Activated CD8-positive, alpha-beta memory T cell treated with anti-CD3 and anti-CD28 coated beads, Interleukin-2, amount 50 U/mL, for 24 hours (primary cell): Measurements from ENCODE around the gene HOXD9.

Experiments used
- DNase-seq: peaks from one replicate; pipeline ENCODE4 v3.0.0-alpha.2; 2020; ENCODE audit errors: extremely low read depth

The HOXD9 gene

DNA sequence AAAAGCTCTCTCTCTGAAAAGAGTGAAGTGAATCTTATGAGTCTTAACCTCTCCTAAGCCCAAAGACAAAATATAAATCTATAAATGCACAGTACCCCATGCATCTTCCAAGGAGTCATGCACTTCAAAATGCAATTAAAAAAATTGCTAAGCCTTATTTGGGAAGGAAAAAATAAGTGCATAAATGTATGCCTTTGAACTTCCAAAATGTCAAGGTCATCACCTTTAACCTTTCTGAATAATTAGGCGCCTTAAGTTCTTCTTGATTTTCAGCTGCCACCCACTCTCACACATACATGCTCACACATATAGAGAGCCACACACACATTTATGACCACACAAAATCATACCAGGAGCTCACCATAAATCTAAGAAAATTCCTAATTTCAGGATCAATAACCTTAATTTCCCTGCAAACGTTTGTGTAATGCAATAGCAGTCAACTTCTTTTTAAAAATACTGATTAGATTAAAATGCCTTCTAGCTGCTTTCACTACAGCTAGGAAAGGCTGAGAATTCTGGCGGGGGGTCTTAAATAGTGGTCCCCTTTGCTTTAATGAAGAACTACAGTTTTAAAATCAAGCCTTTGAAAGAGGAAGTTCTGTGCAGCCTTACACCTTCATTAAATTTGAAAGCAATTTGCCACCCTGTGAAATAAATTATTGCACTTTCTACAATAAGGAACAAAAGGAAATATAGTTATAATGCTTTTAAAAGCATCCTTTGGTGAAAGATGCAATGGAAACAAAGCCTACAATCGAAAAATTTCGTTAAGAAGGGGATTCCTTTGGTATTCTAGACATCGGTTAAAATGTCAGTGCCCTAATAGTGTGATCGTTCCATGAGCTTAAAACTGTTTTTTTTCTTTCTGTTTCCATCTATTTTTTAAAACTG is 11.9 kb upstream of the HOXD9 start:
- DNase-seq: no peak

- no peak for DNase-seq
Observed at GRCh38 chr2:176111309-176111663, 11.2 kb upstream of the HOXD9 start.

GRCh38 chr2:176111846-176112374 is 10.6 kb upstream of the HOXD9 start:
- DNase-seq: no peak

GRCh38 chr2:176112375-176113302 is 9.9 kb upstream of the HOXD9 start:
- no peak for DNase-seq

GRCh38 chr2:176114120-176114929 is 8.2 kb upstream of the HOXD9 start:
- no peak for DNase-seq

GRCh38 chr2:176114930-176115625 is 7.4 kb upstream of the HOXD9 start:
- no peak for DNase-seq

- DNase-seq: no peak
Observed at GRCh38 chr2:176115883-176116813, 6.4 kb upstream of the HOXD9 start, which contains the start of gene HOXD10. TSS of gene HOXD10 (plus strand) at chr2:176116778. CDS start at chr2:176116834, 56 bp downstream.

DNA sequence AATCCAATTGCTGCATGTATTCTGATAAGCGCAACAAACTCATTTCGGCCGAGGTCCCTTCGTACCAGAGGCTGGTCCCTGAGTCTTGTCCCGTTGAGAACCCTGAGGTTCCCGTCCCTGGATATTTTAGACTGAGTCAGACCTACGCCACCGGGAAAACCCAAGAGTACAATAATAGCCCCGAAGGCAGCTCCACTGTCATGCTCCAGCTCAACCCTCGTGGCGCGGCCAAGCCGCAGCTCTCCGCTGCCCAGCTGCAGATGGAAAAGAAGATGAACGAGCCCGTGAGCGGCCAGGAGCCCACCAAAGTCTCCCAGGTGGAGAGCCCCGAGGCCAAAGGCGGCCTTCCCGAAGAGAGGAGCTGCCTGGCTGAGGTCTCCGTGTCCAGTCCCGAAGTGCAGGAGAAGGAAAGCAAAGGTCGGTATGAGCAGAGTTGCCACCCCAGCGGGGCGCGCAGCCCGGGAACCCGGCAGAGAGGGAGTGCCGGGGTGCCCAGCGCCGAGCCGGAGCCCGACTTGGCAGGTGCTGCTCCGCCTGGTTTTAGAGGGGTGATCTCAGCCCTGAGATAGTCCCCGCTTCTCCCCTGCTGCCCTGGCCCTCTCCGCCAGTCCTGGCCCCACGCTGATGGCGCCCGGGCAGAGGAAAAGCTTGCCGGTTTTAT is 5.2 kb upstream of the HOXD9 start:
- no peak for DNase-seq

DNA sequence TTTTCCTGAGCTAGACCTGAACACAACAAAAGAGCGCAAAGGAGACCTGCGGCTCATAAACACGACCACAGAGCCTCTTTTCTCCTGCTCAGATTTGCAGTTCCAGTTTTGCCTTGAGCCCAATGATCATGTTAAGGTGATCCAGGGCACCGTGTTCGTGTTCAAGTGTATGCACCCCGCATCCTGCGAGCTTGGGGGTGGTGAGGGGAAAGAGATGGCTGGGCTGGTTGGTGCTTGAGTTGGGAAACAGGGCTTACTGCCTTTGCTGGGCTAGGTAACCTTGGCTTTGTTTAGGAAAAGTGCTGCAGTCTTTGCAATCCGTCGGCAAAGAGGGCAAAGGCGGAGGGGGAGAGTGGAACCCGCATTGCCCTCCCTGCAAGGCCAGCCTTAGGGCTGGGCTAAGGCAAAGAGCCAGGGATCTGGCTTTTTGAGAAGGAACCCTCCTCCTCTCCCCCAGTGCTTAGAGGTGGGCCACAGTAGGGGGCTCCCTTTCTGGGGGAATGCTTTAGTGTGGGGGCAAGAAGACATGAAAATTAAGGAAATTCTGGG is 4.6 kb upstream of the HOXD9 start:
- DNase-seq: no peak

- no peak for DNase-seq
Observed at GRCh38 chr2:176118601-176119339, 3.7 kb upstream of the HOXD9 start.

DNA sequence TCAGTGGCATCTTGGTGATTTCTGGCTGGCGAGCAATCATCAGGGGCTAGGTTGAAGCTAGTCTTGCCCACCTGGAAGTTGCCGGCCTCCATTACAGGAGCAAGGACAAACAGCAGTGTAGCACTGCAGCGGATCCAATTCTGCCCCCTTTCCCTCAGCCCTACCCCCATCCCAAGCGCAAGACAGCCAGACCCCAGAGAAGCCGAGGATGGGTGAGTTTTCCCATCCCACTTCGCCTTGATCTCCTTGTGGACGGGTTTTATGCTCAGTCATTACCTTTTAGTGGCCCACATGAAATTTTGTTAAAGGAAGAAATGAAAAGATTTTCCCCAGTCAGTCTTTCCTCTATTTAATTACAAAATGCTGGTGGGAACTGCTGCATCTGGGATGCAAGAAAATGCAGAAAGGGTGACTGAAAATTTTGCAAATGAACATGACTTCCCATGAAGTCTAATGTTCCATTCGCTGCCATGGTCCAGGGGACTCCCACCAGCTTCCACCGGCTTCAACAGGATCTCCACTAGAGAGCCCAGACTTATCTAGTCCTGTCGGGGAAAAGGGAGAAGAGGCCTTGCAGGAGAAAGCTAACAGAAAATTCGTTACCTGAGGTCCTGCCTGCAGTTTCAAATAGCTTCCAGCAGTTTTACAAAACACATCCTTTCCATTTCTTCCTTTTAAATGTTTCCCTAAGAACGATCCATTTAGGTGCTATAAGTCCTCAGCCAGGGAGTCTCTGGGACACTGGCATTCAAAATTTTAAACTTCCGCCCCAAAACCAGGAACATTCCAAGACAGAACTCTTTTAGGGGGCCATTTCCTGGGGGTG is 1.9 kb upstream of the HOXD9 start:
- no peak for DNase-seq

DNA sequence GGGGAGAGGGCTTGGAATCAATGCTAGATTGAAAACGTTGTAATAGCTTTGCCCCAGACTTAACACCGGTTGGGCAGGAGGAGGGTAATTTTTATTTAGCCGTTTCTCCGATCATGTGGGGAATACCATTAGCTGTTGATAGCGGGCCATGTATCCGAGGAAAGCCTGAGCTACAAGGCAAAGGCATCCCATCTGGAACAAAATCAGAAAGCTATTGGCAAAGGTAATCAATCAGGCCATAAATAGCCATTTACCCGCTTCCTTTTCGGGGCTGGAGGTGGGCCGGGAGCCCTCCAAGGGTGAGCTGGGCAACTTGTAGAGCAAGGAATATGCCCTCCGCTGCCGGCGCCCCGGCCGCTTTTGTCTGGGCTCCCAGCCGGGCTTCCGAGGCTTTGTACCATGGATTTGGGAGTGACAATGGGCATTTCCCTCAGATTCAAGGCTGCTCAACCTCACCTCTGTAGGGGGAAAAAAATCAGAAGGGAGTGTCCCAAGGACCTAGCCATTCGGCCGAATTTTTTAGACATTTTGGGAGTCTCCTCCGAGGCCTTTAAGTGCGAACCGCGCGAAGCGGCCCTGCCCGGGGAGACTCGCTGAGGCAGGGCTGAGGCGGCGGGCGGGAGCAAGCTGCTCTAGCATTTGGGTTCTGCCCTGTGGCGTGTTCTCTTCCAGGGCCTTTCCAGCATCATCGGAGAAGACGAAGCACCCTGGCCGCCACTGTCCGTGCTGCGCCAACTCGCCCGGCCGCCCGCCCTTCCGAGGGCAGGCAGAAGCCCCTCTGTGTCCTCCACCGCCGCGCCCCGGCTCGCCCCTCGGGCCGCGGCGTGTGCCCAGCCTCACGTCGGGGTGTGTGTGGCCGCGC is 1.1 kb upstream of the HOXD9 start:
- DNase-seq: no peak

GRCh38 chr2:176122052-176122682 is 352 bp upstream of the HOXD9 start:
- DNase-seq: no peak

GRCh38 chr2:176123411-176124109 is 1.0 kb downstream of the HOXD9 start:
- no peak for DNase-seq
